ENCODE results near the gene CSNK1G2.

GRCh38 chr19:1959928-1960589, 19.1 kb downstream of the CSNK1G2 start:
- TF ChIP-seq CTCF (IDR thresholded peaks at IDR 0.05) (no peak), POLR2A (IDR thresholded peaks at IDR 0.05) (no peak)
